Esophagus muscularis mucosa (tissue), 2 donors: ENCODE data around the gene ZNF397.

ENCODE experiments used
- EP300 ChIP-seq: sonication (generic); formaldehyde crosslinking; IDR thresholded peaks from one replicate; pipeline ENCODE4 v1.6.1; 2017; ENCODE audit warnings: antibody characterized with exemption
- POLR2A ChIP-seq: fragments of 450-650 bp; IDR thresholded peaks from one replicate; pipeline ENCODE4 v1.6.1; 2017; ENCODE audit warnings: antibody characterized with exemption, moderate library complexity, mild to moderate bottlenecking, low read depth

GRCh38 chr18:35283923-35284794 is 43.3 kb downstream of the ZNF397 start:
- no peak for TF ChIP-seq EP300
- no peak for TF ChIP-seq POLR2A
